ENCODE data around the gene APOBEC3B. TPM values are rescaled to one million over a fixed set of nuclear protein-coding genes. Genes with fewer than 3 reads are reported as not detected.

The APOBEC3B gene
- total and polyA plus RNA-seq, 9 of the 15 experiments (the other 6 are each of a cell fraction or from before 2014, with no cell fraction given), result 5.9 to 166 (median 43.2) TPM

- Histone ChIP-seq H3K4me1 (replicated peaks in 1 of 2; ENCODE audit: control insufficient read depth in 2 of 2, insufficient read depth in 2 of 2, low read length in 2 of 2) (peaks cover 0 to 4% of the 10 kb centered on the region in 2 experiments; a peak in 3 of 5 replicates), H4K20me1 (replicated peaks; ENCODE audit: control insufficient read depth, insufficient read depth, low read length) (no peaks in the 10 kb centered on the region), H3K36me3 (ENCODE audit: control insufficient read depth, insufficient read depth, low read length) (no peaks in the 10 kb centered on the region), H3K27ac (ENCODE audit: extremely low read depth, low read depth, low read length) (no peak overlapping the region), H2AFZ (ENCODE audit: low read depth, low read length) (no peak overlapping the region), H3K9me1 (ENCODE audit: control insufficient read depth, insufficient read depth, low read length) (no peaks in the 10 kb centered on the region), H3K27me3 (ENCODE audit: control insufficient read depth in 2 of 2, insufficient read depth in 2 of 2, low read length in 2 of 2) (peaks cover 0 to 31% of the 10 kb centered on the region in 2 experiments; a peak in 3 of 5 replicates), H3K79me2 (ENCODE audit: control insufficient read depth, insufficient read depth, low read length) (no peaks in the 10 kb centered on the region), H3K9me3 (replicated peaks; ENCODE audit: control insufficient read depth, insufficient read depth, low read depth, low read length) (no peaks in the 10 kb centered on the region), H3K4me3 (no peak overlapping the region), H3K4me2 (ENCODE audit: insufficient read depth, low read length) (no peak overlapping the region), H3K9ac (ENCODE audit: insufficient read depth in 1 of 2, low read depth in 2 of 2, low read length in 2 of 2) (no peak overlapping the region)
- TF ChIP-seq EWSR1 (IDR thresholded peaks at IDR 0.05; ENCODE audit: borderline replicate concordance, low read depth, partially characterized antibody) (no peak), SETDB1 (IDR thresholded peaks at IDR 0.05; ENCODE audit: low read length) (no peak), TGIF2 (CRISPR knock-in tag; IDR thresholded peaks at IDR 0.05) (no peak), EHMT2 (IDR thresholded peaks at IDR 0.05) (no peak), ZC3H8 (IDR thresholded peaks at IDR 0.05) (no peak), FOXO4 (CRISPR knock-in tag; IDR thresholded peaks at IDR 0.05) (no peak), NCOA6 (IDR thresholded peaks at IDR 0.05) (no peak), DDX20 (tag; IDR thresholded peaks at IDR 0.05; ENCODE audit: low read depth) (no peak)
- intact Hi-C loops (cut with micrococcal nuclease) (no loop called here), in situ Hi-C loops (cut with MboI) (no loop called here)
- FAIRE-seq (no peak), ATAC-seq (no peak), DNase-seq (ENCODE audit: extremely low read depth in 1 of 4, low spot score in 3 of 4) (no peak)
- POLR2A ChIA-PET, result interaction anchor here (0.7 to 0.9 kb wide), 2 partner anchors 8 to 11 kb away, joined by 3 read pairs; partner anchors contain the start of gene APOBEC3B
- CTCF ChIA-PET (ENCODE audit: low intra/inter-chr PET ratio), result interaction anchor here (1.4 kb wide), 1 partner anchor 31 kb away, joined by 4 read pairs; no protein-coding TSS in a partner anchor
- 4% methylated on average over 3 of the region's 3 CpGs for WGBS (ENCODE audit: insufficient coverage, low coverage, missing lambda C conversion rate)
- no TSS peak for BruUV-seq (replicated peaks)
These were observed 10.4 kb upstream of the APOBEC3B start for GRCh38 chr22:38971791-38972190.

Measured in K562 (cell line).